OCI-M2 (cell line): ENCODE data around the gene IRAK3.
"Not testable (repeated sequence)": the region's sequence is repeated elsewhere in the genome, so short reads cannot be mapped to it uniquely, and the experiment has no call there.

Source experiments
- DNase-seq: peaks from one replicate; lab custom pipeline; 2025; ENCODE audit not compliant: unreplicated experiment; lab: John Stamatoyannopoulos, UW

Gene IRAK3

GRCh38 chr12:66206141-66206540, 17.1 kb downstream of the IRAK3 start:
- no peak for DNase-seq

- no peak for DNase-seq
Measured at GRCh38 chr12:66210840-66211239, 21.8 kb downstream of the IRAK3 start.

- not testable (repeated sequence) for DNase-seq
Measured at GRCh38 chr12:66211573-66211972, 22.6 kb downstream of the IRAK3 start.

- not testable (repeated sequence) for DNase-seq
Measured at GRCh38 chr12:66213011-66213410, 24.0 kb downstream of the IRAK3 start.

- no peak for DNase-seq
Measured at GRCh38 chr12:66217342-66217917, 28.4 kb downstream of the IRAK3 start.

GRCh38 chr12:66228462-66228861, 39.4 kb downstream of the IRAK3 start:
- DNase-seq, result no peak

GRCh38 chr12:66232263-66232662, 43.2 kb downstream of the IRAK3 start:
- DNase-seq, result no peak

- DNase-seq, result not testable (repeated sequence)
Measured at GRCh38 chr12:66234037-66234693, 45.2 kb downstream of the IRAK3 start.

- not testable (repeated sequence) for DNase-seq
Measured at GRCh38 chr12:66234773-66235625, 46.0 kb downstream of the IRAK3 start.

GRCh38 chr12:66235626-66236281, 46.7 kb downstream of the IRAK3 start:
- no peak for DNase-seq

- not testable (repeated sequence) for DNase-seq
Measured at GRCh38 chr12:66236282-66236675, 47.3 kb downstream of the IRAK3 start.

GRCh38 chr12:66236969-66237368, 48.0 kb downstream of the IRAK3 start:
- no peak for DNase-seq

GRCh38 chr12:66237505-66238175, 48.6 kb downstream of the IRAK3 start:
- DNase-seq, result no peak

- DNase-seq, result no peak
Measured at GRCh38 chr12:66239295-66239694, 50.3 kb downstream of the IRAK3 start.

GRCh38 chr12:66240096-66240820, 51.2 kb downstream of the IRAK3 start:
- DNase-seq, result no peak

- no peak for DNase-seq
Measured at GRCh38 chr12:66241061-66242043, 52.3 kb downstream of the IRAK3 start.

GRCh38 chr12:66242311-66242710, 53.3 kb downstream of the IRAK3 start:
- DNase-seq, result no peak

- DNase-seq, result no peak
Measured at GRCh38 chr12:66243911-66244310, 54.9 kb downstream of the IRAK3 start.

- DNase-seq, result no peak
Measured at GRCh38 chr12:66244446-66244845, 55.4 kb downstream of the IRAK3 start.
